ENCODE results near the gene ELK4. TPM values are rescaled to one million over a fixed set of nuclear protein-coding genes. Genes with fewer than 3 reads are reported as not detected.

Gene ELK4, protein sequence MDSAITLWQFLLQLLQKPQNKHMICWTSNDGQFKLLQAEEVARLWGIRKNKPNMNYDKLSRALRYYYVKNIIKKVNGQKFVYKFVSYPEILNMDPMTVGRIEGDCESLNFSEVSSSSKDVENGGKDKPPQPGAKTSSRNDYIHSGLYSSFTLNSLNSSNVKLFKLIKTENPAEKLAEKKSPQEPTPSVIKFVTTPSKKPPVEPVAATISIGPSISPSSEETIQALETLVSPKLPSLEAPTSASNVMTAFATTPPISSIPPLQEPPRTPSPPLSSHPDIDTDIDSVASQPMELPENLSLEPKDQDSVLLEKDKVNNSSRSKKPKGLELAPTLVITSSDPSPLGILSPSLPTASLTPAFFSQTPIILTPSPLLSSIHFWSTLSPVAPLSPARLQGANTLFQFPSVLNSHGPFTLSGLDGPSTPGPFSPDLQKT
- 10 to 100 TPM; 80.6 to 83.0 TPM for total RNA-seq

DNA sequence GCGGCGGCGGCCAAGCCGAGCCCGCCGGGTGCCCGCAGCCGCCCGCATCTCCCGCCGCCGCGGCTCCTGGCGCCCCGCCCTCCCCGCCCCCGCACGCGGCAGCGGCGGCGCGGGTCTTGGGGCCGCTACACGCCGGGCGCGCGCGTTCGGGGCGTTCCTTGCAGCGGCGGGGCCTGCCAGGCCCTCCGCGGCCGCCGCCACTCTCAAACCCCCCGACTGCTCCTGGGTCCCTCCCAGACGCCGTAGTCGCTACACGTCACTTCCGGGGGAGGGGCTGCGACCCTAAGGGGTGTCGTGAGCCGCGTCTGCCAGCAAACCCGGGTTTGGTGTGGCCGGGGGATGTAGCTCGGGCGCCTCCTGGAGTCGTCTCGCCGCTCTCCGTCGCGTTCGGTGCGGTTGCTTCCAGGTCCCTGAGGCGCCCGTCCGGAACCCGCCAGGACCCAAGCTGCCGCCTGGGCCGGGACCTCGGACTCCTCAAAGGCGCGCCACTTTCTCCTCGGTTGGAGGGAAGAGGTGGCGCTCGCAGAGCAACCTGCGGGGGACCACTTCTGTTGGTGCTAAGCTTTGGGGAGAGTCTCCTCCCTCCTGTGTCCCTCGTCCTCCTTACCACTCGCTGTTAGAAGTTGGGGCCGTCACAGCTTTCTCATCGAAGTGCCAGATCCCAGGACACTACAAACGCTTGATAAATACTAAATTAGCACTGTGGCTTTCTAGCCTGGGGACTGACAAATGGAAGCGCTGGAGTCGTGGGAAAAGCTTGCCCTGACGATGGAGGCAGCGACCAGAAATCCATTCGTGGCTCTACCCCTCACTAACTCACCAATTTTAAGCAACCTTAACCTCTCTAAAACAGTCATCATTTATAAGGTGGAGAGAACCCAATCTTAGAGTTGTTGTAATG, at the start of gene ELK4:
Gene ELK4 (minus strand): TSS at position 244 of the 901 bp plus-strand sequence. CDS start 8,129 bp downstream, outside the sequence.
- CTCF ChIA-PET = interaction anchor here (0.8 to 9.7 kb wide), 20 partner anchors 8 to 147 kb away, joined by 3 to 257 read pairs (median 4); no protein-coding TSS in a partner anchor
- DNase-seq = peak; percentile 99
- H3K4me3 Mint-ChIP-seq = peak within 1 kb of the TSS; percentile 88
- peaks cover 15% of the 10 kb centered on the region for H3K36me3 Mint-ChIP-seq (ENCODE audit: low read depth)
- POLR2A ChIA-PET = interaction anchor here (0.6 to 6.1 kb wide), 29 partner anchors 10 to 422 kb away, joined by 3 to 165 read pairs (median 5); partner anchors contain the start of genes NUCKS1, PM20D1 and RAB29
- H3K9me3 Mint-ChIP-seq = no peaks in the 10 kb centered on the region
- peaks cover 5% of the 10 kb centered on the region for H3K27me3 Mint-ChIP-seq
- H3K27ac Mint-ChIP-seq = peak within 1 kb of the TSS; percentile 96
- peaks cover 35% of the 10 kb centered on the region for H3K4me1 Mint-ChIP-seq

DNA sequence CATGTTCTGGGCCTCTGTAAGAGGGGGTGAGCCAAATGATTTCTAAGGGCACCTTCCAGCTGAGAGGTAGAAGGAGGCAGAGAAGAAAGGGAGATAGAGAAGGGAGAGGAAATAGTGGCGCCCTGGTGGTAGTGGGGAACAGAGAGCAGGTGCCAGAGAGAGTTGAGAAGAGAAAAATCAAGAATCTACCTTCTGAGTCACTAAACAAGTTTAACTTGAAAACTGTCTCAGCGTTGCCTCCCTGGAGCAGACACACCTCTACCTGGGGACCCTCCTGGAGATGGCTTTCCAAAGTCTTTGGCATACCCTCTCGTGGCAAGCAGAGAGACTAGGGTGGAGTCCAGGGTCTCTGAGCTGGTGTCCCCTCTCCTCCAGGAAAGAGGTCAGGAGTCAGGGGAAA, 49.6 kb upstream of the ELK4 start:
- no peaks in the 10 kb centered on the region for H3K36me3 Mint-ChIP-seq (ENCODE audit: low read depth)
- ChIA-PET POLR2A (interaction anchor here (0.8 kb wide), 1 partner anchor 24 kb away, joined by 3 read pairs; no protein-coding TSS in a partner anchor), CTCF (interaction anchor here (1.2 to 1.9 kb wide), 3 partner anchors 24 to 33 kb away, joined by 3 to 6 read pairs (median 5); no protein-coding TSS in a partner anchor)
- H3K27ac Mint-ChIP-seq = no peak overlapping the region
- peaks cover 13% of the 10 kb centered on the region for H3K4me1 Mint-ChIP-seq
- DNase-seq = no peak
- H3K9me3 Mint-ChIP-seq = no peaks in the 10 kb centered on the region
- H3K4me3 Mint-ChIP-seq = no peak overlapping the region
- peaks cover 14% of the 10 kb centered on the region for H3K27me3 Mint-ChIP-seq

DNA sequence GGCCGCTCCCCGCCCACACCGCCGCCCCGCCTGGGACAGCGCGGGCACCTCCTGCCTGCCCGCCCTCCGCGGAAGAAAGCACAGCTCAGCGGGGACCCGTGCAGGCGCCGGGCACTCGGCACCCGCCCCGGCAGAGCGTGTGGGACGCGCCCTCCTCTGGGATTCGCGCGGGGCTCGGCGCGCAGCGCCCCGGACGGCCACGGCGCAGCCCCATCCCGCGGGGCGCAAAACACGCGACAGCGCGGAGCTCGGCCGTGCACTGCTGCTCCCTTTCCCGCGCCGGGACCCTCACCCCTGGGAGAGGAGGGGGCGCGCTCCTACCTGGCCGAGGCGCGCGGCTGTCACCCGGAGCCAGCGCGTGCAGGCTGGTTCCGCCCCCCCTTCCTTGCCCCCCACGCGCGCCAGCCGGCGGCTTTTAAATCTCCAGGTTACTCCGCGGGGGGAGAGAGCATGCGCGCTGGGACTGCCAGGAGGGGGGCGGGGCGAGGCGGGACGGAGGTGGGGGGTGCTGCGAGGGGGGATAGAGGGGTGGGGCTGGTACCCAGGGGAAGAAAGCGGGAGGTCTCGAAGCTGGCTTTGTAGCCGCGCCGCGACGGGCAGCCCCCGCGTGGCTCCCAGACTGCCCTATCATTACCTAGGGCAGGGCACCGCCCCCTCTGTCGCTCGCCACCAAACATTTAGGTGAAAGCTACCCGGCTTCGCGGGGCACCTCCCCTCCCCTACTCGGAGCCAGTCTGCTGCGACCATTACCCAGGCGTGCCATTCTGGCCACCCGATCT, 48.5 kb upstream of the ELK4 start, which contains the start of gene SLC45A3:
Gene SLC45A3 (minus strand): TSS at position 437 of the 779 bp plus-strand sequence. CDS start 15,853 bp downstream, outside the sequence.
- DNase-seq = peak; percentile 32
- H3K27me3 Mint-ChIP-seq = peaks cover 14% of the 10 kb centered on the region
- POLR2A ChIA-PET = interaction anchor here (0.8 to 1.5 kb wide), 4 partner anchors 9 to 48 kb away, joined by 3 to 4 read pairs (median 3); no protein-coding TSS in a partner anchor
- CTCF ChIA-PET = interaction anchor here (1.2 to 1.9 kb wide), 6 partner anchors 9 to 88 kb away, joined by 3 to 9 read pairs (median 6); no protein-coding TSS in a partner anchor
- H3K4me1 Mint-ChIP-seq = peaks cover 13% of the 10 kb centered on the region
- no peaks in the 10 kb centered on the region for H3K36me3 Mint-ChIP-seq (ENCODE audit: low read depth)
- H3K27ac Mint-ChIP-seq = no peak within 1 kb of the TSS
- H3K9me3 Mint-ChIP-seq = no peaks in the 10 kb centered on the region
- H3K4me3 Mint-ChIP-seq = peak within 1 kb of the TSS; percentile 74

DNA sequence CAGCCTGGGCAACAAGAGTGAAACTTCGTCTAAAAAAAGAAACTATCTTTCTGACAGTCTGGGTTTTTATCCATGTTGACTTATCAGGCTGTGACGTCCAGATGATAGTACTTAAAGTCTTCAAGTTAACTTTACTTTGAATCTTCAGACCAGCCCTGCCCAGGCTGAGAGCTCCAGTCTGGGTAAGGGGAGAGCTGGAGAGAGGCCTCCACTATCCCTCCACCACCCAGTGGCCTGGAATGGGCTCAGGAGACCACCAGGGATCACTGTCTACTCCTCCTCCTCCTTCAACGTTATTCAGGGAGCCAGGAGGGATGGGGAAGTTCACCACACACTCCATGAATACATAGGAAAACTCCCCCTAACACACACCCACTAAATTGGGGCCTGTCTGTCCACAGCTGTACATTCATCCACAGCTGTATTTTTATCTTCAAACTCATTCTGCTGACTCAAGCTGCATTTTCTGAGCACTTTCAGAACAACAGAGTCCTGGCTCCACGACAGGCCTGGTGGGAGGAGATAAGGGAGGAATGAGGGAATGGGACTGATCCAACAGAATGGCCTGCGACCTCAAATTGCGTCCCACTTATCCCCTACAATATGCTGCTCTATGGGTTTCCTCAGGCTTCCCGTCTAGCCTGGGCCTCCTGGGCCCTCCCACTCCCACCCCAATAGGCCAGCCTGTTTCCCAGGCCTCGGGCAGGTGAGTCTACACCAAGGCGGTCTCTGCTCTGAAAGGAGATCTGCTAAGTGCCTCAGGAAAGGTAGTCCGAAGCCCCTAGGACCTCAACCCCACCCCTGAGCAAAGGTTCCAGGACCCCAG, 46.7 kb upstream of the ELK4 start:
- H3K36me3 Mint-ChIP-seq (ENCODE audit: low read depth) = no peaks in the 10 kb centered on the region
- H3K27ac Mint-ChIP-seq = no peak overlapping the region
- H3K4me3 Mint-ChIP-seq = peak overlapping the region; percentile 74
- POLR2A ChIA-PET = no interaction called here
- no peaks in the 10 kb centered on the region for H3K9me3 Mint-ChIP-seq
- CTCF ChIA-PET = interaction anchor here (0.9 to 3.4 kb wide), 4 partner anchors 17 to 33 kb away, joined by 3 to 23 read pairs (median 12); no protein-coding TSS in a partner anchor
- H3K27me3 Mint-ChIP-seq = peaks cover 14% of the 10 kb centered on the region
- no peak for DNase-seq
- peaks cover 13% of the 10 kb centered on the region for H3K4me1 Mint-ChIP-seq

- H3K4me1 Mint-ChIP-seq = peaks cover 16% of the 10 kb centered on the region
- no peaks in the 10 kb centered on the region for H3K36me3 Mint-ChIP-seq (ENCODE audit: low read depth)
- H3K9me3 Mint-ChIP-seq = no peaks in the 10 kb centered on the region
- no peak for DNase-seq
- ChIA-PET POLR2A (interaction anchor here (1.7 kb wide), 1 partner anchor 97 kb away, joined by 4 read pairs; no protein-coding TSS in a partner anchor), CTCF (interaction anchor here (0.9 to 3.4 kb wide), 5 partner anchors 12 to 300 kb away, joined by 3 to 23 read pairs (median 4); no protein-coding TSS in a partner anchor)
- H3K27me3 Mint-ChIP-seq = peaks cover 19% of the 10 kb centered on the region
- no peak overlapping the region for H3K4me3 Mint-ChIP-seq
- no peak overlapping the region for H3K27ac Mint-ChIP-seq
These were observed 45.4 kb upstream of the ELK4 start for GRCh38 chr1:205677167-205677566.

DNA sequence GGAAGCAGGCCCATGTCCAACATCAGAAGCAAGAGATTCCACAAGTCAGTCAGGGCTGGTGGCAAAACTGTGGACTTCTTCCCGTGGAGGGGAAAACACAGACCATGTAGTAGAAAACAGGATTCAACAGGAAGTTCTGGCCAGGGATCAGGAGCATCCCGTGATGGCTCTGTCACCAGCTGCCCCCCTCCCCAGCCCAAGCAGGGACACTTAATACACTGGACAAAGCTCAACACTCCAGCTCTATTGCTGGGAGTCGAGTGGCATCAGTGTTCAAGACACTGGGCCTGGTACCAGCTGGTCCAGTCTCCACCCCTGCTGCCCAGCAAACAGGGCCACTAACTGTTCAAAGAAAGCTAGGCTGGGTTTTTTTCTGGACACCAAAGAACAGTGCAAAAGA, 44.8 kb upstream of the ELK4 start:
- Mint-ChIP-seq H3K27ac (no peak overlapping the region), H3K4me3 (no peak overlapping the region), H3K36me3 (ENCODE audit: low read depth) (no peaks in the 10 kb centered on the region), H3K9me3 (no peaks in the 10 kb centered on the region), H3K27me3 (peaks cover 17% of the 10 kb centered on the region), H3K4me1 (peaks cover 21% of the 10 kb centered on the region)
- CTCF ChIA-PET = interaction anchor here (1.0 to 3.4 kb wide), 4 partner anchors 13 to 301 kb away, joined by 3 to 23 read pairs (median 9); no protein-coding TSS in a partner anchor
- POLR2A ChIA-PET = interaction anchor here (1.7 kb wide), 1 partner anchor 98 kb away, joined by 4 read pairs; no protein-coding TSS in a partner anchor
- DNase-seq = no peak

DNA sequence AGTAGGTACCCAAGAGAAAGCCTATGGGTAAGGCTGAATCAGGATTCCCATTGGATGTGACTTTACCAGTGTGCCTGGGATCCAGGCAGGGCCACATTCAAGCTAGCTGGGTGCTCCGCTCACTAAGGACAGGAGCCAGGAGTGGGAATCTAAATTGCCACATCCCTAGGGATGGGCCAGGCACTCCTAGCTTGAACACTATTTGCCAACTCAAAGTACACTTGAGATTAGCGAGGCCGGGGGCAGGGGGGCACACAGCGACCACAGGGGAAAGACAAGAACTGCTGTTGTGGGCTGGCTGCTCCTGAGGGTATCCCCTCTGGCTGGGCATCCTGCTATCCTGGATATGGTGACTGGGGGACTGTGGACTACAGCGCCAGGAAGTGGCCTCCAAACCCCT, 44.2 kb upstream of the ELK4 start:
- H3K9me3 Mint-ChIP-seq = no peaks in the 10 kb centered on the region
- no peak overlapping the region for H3K4me3 Mint-ChIP-seq
- no peak for DNase-seq
- peaks cover 21% of the 10 kb centered on the region for H3K4me1 Mint-ChIP-seq
- POLR2A ChIA-PET = interaction anchor here (1.7 kb wide), 1 partner anchor 98 kb away, joined by 4 read pairs; no protein-coding TSS in a partner anchor
- H3K27me3 Mint-ChIP-seq = peaks cover 11% of the 10 kb centered on the region
- no peaks in the 10 kb centered on the region for H3K36me3 Mint-ChIP-seq (ENCODE audit: low read depth)
- H3K27ac Mint-ChIP-seq = no peak overlapping the region
- CTCF ChIA-PET = no interaction called here

DNA sequence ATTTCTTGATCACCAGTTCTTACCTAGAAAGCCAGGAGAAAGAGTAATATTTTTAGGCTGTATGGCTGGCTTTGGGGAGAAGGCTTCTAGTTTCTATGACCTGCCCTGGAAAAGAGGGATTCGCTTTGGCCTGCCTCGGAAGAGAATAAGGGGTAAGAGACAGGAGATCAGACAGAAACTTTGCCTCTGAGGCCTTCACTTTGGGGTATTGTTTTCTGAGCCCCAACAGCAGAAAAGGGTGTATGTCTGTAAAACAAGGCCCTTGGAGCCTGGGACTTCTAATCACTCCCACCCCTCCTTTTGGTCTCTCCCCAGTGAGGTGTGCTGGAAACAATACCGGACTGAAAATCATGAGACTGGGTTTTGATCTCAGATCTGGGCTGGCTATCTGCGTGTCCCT, 43.4 kb upstream of the ELK4 start:
- no peaks in the 10 kb centered on the region for H3K9me3 Mint-ChIP-seq
- CTCF ChIA-PET = interaction anchor here (2.1 kb wide), 1 partner anchor 17 kb away, joined by 7 read pairs; no protein-coding TSS in a partner anchor
- peaks cover 6% of the 10 kb centered on the region for H3K27me3 Mint-ChIP-seq
- H3K27ac Mint-ChIP-seq = no peak overlapping the region
- POLR2A ChIA-PET = no interaction called here
- H3K36me3 Mint-ChIP-seq (ENCODE audit: low read depth) = no peaks in the 10 kb centered on the region
- peaks cover 16% of the 10 kb centered on the region for H3K4me1 Mint-ChIP-seq
- H3K4me3 Mint-ChIP-seq = no peak overlapping the region
- no peak for DNase-seq

DNA sequence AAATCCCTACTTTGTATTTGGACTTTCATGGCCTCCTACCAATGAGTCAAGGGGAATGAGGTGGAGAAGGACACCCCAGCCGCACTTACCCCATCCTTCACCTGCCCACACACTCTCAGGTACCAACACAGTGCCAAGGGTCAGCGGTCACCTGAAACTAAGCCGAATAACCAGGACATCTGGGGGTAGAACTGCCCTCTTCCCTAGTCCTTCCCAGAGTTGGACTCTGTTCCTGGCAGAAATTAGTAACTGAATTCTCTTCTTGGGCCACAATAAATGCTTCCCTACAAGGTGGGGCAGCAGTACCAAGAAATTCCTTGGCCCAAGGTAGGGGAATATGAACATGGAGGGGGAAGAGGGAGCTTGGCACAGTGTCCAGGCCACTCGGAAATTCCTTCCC, 41.2 kb upstream of the ELK4 start:
- Mint-ChIP-seq H3K36me3 (ENCODE audit: low read depth) (no peaks in the 10 kb centered on the region), H3K27ac (no peak overlapping the region), H3K27me3 (peaks cover 11% of the 10 kb centered on the region), H3K4me1 (peaks cover 7% of the 10 kb centered on the region), H3K4me3 (no peak overlapping the region), H3K9me3 (no peaks in the 10 kb centered on the region)
- ChIA-PET POLR2A (interaction anchor here (0.6 kb wide), 1 partner anchor 857 kb away, joined by 3 read pairs; no protein-coding TSS in a partner anchor), CTCF (interaction anchor here (1.1 kb wide), 1 partner anchor 13 kb away, joined by 7 read pairs; no protein-coding TSS in a partner anchor)
- no peak for DNase-seq

GRCh38 chr1:205672395-205672889, 40.6 kb upstream of the ELK4 start:
- POLR2A ChIA-PET = interaction anchor here (0.6 kb wide), 1 partner anchor 856 kb away, joined by 3 read pairs; no protein-coding TSS in a partner anchor
- Mint-ChIP-seq H3K36me3 (ENCODE audit: low read depth) (no peaks in the 10 kb centered on the region), H3K4me1 (peaks cover 7% of the 10 kb centered on the region), H3K27me3 (peaks cover 11% of the 10 kb centered on the region), H3K9me3 (no peaks in the 10 kb centered on the region), H3K27ac (no peak overlapping the region), H3K4me3 (no peak overlapping the region)
- CTCF ChIA-PET = interaction anchor here (1.1 kb wide), 1 partner anchor 13 kb away, joined by 7 read pairs; no protein-coding TSS in a partner anchor
- no peak for DNase-seq
